ENCODE data around the gene TUBA4B.
"Not testable (repeated sequence)": the region's sequence is repeated elsewhere in the genome, so short reads cannot be mapped to it uniquely, and the experiment has no call there.

TUBA4B gene

DNA sequence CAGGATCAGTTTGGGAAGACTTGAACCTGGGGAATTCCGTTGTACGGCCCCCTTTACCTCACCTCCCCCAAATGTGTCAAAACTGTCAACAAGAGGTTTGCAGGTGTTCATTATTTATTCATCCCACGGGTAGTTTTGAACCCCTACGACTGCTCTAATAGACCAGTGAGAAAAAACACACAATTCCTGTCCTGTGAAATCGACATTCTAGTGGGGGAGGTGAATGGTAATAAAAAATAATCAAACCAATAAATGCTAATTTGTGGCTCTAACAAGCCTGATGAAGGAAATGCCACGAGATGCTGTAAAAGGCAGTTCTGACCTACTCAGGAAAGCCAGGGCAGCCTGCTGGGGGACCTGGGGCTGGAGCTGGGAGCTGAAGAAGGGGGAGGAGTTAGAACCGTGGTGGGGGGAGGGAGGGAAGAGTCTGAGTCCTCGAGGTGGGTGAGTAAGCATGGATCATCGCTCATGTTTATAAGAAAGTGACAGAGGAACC, 25.7 kb downstream of the TUBA4B start:
- peak; percentile 23 for DNase-seq

- DNase-seq = peak; percentile 99
These were observed 26.3 kb downstream of the TUBA4B start, which contains the start of gene DNAJB2 for GRCh38 chr2:219279151-219279915. Gene DNAJB2, plus strand, starts transcription at chr2:219279366. Its CDS starts 468 bp downstream, at chr2:219279834.

DNA sequence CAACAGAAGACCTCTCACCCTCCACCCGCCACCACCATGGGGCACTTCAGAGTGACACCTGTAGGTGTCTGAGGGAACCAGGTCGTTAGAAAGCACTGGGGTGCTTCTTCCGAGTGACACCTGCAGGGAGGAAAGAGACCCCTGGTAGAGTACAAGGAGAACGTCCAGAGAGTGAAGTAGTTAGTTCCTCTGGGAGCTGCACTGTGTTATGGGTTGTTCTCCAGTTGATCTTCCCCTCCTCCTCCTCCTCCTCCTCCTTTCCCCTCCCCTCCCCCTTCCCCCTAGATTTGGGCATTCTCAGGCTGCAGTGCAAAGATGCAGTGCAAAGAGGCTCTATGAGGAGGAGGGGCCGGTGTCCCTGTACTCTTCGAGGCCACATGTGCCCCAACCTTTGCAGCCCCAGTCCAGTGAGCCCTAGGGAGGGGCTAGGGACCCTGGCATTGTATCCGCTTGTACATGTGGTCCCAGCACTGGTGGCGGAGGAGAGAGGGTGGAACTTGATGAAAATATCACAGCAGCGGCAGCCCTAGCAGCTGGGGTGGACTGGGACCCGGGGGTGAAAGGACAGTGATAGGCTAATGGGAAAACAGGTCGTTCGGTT, 27.0 kb downstream of the TUBA4B start:
- no peak for DNase-seq

GRCh38 chr2:219280651-219281050, 27.6 kb downstream of the TUBA4B start:
- DNase-seq = no peak

- DNase-seq = no peak
These were observed 28.5 kb downstream of the TUBA4B start for GRCh38 chr2:219281588-219281987.

- no peak for DNase-seq
These were observed 29.3 kb downstream of the TUBA4B start for GRCh38 chr2:219282375-219282774.

GRCh38 chr2:219282943-219283581, 30.0 kb downstream of the TUBA4B start:
- no peak for DNase-seq

GRCh38 chr2:219284501-219285372, 31.7 kb downstream of the TUBA4B start:
- DNase-seq = no peak

- no peak for DNase-seq
These were observed 32.3 kb downstream of the TUBA4B start for GRCh38 chr2:219285373-219285735.

GRCh38 chr2:219285894-219286425, 32.9 kb downstream of the TUBA4B start:
- DNase-seq = no peak

DNA sequence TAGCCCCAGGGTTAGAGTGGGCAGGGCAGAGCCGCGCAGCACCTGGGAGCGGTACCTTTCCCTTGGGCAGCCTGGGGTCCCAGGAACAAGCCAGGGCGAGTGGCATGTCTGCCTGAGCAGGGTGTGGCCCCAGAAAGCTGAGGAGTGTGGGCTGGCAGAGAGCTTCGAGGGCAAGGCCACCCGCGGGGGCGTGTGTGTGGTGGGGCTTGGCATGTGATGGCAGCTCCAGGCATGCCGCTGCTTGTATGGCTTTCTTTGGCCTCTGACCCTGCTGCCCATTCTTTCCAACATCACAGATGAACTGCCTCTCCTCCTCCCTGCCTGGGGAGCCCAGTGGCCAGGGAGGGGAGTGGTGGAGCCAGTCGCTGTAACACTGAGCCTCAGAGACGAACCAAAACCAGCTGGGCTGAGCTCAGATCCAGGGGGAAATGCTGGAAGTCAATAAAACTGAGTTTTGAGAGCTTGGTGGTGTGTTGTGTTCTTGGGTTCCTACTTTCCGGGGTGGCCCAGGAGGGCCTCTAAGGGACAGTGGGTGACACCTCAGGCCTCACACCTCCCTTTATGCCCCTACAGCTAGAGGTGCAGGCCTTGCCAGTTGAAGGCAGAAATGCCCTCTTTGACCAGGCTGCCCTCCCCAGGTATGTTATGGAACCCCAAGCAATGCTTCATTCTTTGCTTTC, 33.5 kb downstream of the TUBA4B start:
- no peak for DNase-seq

- not testable (repeated sequence) for DNase-seq
These were observed 34.0 kb downstream of the TUBA4B start for GRCh38 chr2:219287116-219287440.

GRCh38 chr2:219287580-219288265, 34.7 kb downstream of the TUBA4B start:
- no peak for DNase-seq

GRCh38 chr2:219289195-219289536, 36.1 kb downstream of the TUBA4B start:
- DNase-seq = no peak

DNA sequence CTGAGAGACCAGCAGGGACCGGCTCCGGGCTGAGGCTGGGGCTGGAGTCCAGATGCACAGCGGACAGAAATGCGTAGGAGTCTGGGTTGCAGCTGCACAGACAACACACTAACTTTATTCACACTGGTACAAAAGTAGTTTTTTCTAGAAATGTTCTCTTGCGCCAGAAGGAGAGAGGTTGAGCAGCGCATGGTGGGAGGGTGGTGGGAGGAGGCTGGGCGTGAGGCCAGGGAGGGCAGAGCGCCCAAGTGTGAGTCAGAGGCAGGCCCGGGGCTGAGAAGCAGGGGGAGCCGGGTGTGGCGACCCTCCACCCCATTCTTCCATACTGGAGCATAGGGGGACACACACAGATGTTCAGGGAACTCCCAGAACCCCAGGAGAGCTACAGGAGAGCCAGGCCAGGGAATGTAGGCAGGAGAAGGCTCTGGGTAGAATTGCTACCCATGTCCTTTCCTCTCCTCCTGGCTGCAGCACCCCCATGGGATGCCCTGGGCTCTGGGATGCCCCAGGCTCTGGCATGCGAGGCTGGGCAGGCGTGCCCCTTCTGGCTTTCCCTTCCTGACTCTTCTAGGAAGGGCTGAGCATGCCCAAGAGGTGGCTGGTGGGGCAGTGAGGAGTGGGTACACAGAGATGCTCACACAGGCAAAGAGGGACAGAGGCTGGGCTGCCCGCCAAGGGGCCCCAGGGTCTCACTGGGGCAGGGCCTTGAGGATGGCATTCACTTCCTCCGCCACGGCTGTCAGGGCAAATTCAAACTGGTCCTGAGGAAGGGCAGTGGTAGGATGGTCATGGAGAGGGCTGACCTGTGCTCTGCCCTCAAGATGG, 36.7 kb downstream of the TUBA4B start:
- no peak for DNase-seq

GRCh38 chr2:219290381-219291171, 37.5 kb downstream of the TUBA4B start:
- DNase-seq = no peak

- no peak for DNase-seq
These were observed 38.4 kb downstream of the TUBA4B start for GRCh38 chr2:219291394-219291793.

GRCh38 chr2:219291910-219292490, 39.0 kb downstream of the TUBA4B start:
- no peak for DNase-seq

DNA sequence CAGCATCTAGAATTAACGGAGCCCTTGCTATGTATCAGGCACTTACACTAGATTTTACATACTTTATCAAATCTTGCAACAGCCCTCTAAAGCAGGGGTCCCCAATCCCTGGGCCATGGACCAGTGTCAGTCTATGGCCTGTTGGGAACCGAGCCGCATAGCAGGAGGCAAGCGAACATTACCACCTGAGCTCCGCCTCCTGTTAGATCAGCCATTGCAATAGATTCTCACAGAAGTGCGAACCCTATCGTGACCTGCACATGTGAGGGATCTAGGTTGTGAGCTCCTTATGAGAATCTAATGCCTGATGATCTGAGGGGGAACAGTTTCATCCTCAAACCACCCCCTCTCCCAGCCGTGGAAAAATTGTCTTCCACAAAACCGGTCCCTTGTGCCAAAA, 39.6 kb downstream of the TUBA4B start:
- no peak for DNase-seq

Measured in CD4-positive, alpha-beta T cell treated with Interleukin-12 subunit alpha and Interleukin-12 subunit beta, for 1 hour (primary cell).